Ishikawa (cell line): ENCODE measurements around the gene KAT8.

Experiments used
- CEBPB ChIP-seq: IDR thresholded peaks from 2 replicates; pipeline ENCODE4 v1.6.1; 2012
- CREB1 ChIP-seq: IDR thresholded peaks from 2 replicates; pipeline ENCODE4 v1.6.1; 2012; ENCODE audit warnings: low read depth
- EGR1 ChIP-seq: IDR thresholded peaks from 2 replicates; pipeline ENCODE4 v1.6.1; 2012
- EP300 ChIP-seq: IDR thresholded peaks from 2 replicates; pipeline ENCODE4 v1.6.1; 2012; ENCODE audit warnings: borderline replicate concordance
- FOXM1 ChIP-seq: IDR thresholded peaks from 2 replicates; pipeline ENCODE4 v1.6.1; 2012; ENCODE audit warnings: low read depth, borderline replicate concordance
- NFIC ChIP-seq: IDR thresholded peaks from 2 replicates; pipeline ENCODE4 v1.6.1; 2012
- RAD21 ChIP-seq: IDR thresholded peaks from 2 replicates; pipeline ENCODE4 v1.6.1; 2012; ENCODE audit warnings: low read depth
- TAF1 ChIP-seq: IDR thresholded peaks from 2 replicates; pipeline ENCODE4 v1.6.1; 2012; ENCODE audit warnings: low read depth, mild to moderate bottlenecking
- TCF12 ChIP-seq: IDR thresholded peaks from 2 replicates; pipeline ENCODE4 v1.6.1; 2012; ENCODE audit warnings: low read depth
- TEAD4 ChIP-seq: IDR thresholded peaks from 2 replicates; pipeline ENCODE4 v1.6.1; 2012
- USF1 ChIP-seq: IDR thresholded peaks from 2 replicates; pipeline ENCODE4 v1.6.1; 2012
- YY1 ChIP-seq: IDR thresholded peaks from 2 replicates; pipeline ENCODE4 v1.6.1; 2012; ENCODE audit warnings: low read depth
- ZBTB7A ChIP-seq: IDR thresholded peaks from 2 replicates; pipeline ENCODE4 v1.6.1; 2012; ENCODE audit warnings: low read depth
- TF ChIP-seq, protein P1 (sequence below): IDR thresholded peaks from 2 replicates; pipeline ENCODE4 v1.6.1; 2012
- TF ChIP-seq, protein P2 (sequence below): IDR thresholded peaks from 2 replicates; pipeline ENCODE4 v1.6.1; 2012; ENCODE audit warnings: low read depth, mild to moderate bottlenecking

The KAT8 gene

GRCh38 chr16:31134625-31135534 is 17.4 kb downstream of the KAT8 start:
- TF ChIP-seq TAF1, result no peak
- no peak for TF ChIP-seq FOXM1
- TF ChIP-seq USF1, result peak; percentile 93
- TF ChIP-seq TEAD4, result no peak
- TF ChIP-seq CREB1, result no peak
- no peak for TF ChIP-seq ZBTB7A
- TF ChIP-seq, protein P1, sequence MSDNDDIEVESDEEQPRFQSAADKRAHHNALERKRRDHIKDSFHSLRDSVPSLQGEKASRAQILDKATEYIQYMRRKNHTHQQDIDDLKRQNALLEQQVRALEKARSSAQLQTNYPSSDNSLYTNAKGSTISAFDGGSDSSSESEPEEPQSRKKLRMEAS, result peak; percentile 19; the same call in 1 of the 2 replicates
- TF ChIP-seq EP300, result 0 out of 2 replicates have a peak, but pooled peaks have one; percentile 25
- TF ChIP-seq EGR1, result 0 out of 2 replicates have a peak, but pooled peaks have one; percentile 13
- TF ChIP-seq YY1, result 0 out of 2 replicates have a peak, but pooled peaks have one; percentile 31
- no peak for TF ChIP-seq RAD21
- peak; percentile 72 for TF ChIP-seq NFIC
- peak; percentile 24; the same call in 1 of the 2 replicates for TF ChIP-seq TCF12
- TF ChIP-seq, protein P2, sequence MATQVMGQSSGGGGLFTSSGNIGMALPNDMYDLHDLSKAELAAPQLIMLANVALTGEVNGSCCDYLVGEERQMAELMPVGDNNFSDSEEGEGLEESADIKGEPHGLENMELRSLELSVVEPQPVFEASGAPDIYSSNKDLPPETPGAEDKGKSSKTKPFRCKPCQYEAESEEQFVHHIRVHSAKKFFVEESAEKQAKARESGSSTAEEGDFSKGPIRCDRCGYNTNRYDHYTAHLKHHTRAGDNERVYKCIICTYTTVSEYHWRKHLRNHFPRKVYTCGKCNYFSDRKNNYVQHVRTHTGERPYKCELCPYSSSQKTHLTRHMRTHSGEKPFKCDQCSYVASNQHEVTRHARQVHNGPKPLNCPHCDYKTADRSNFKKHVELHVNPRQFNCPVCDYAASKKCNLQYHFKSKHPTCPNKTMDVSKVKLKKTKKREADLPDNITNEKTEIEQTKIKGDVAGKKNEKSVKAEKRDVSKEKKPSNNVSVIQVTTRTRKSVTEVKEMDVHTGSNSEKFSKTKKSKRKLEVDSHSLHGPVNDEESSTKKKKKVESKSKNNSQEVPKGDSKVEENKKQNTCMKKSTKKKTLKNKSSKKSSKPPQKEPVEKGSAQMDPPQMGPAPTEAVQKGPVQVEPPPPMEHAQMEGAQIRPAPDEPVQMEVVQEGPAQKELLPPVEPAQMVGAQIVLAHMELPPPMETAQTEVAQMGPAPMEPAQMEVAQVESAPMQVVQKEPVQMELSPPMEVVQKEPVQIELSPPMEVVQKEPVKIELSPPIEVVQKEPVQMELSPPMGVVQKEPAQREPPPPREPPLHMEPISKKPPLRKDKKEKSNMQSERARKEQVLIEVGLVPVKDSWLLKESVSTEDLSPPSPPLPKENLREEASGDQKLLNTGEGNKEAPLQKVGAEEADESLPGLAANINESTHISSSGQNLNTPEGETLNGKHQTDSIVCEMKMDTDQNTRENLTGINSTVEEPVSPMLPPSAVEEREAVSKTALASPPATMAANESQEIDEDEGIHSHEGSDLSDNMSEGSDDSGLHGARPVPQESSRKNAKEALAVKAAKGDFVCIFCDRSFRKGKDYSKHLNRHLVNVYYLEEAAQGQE, result no peak
- no peak for TF ChIP-seq CEBPB

- TF ChIP-seq, protein P1, result peak; percentile 54
- TF ChIP-seq TAF1 (peak; percentile 46; the same call in 1 of the 2 replicates), FOXM1 (no peak)
- TF ChIP-seq, protein P2, result no peak
These were observed 18.2 kb downstream of the KAT8 start, which contains the start of gene PRSS8 for GRCh38 chr16:31135535-31136286. PRSS8 (minus strand) TSS chr16:31135727; CDS start chr16:31135498, 229 bp downstream.

- TF ChIP-seq, protein P1, result no peak
- no peak for TF ChIP-seq TEAD4
- TF ChIP-seq EGR1, result no peak
- TF ChIP-seq EP300, result no peak
- TF ChIP-seq CREB1, result no peak
- no peak for TF ChIP-seq TAF1
- TF ChIP-seq, protein P2, result no peak
- no peak for TF ChIP-seq ZBTB7A
- no peak for TF ChIP-seq YY1
- TF ChIP-seq NFIC, result no peak
- TF ChIP-seq FOXM1, result no peak
- no peak for TF ChIP-seq TCF12
- no peak for TF ChIP-seq RAD21
- TF ChIP-seq CEBPB, result no peak
- no peak for TF ChIP-seq USF1
These were observed 18.8 kb downstream of the KAT8 start for GRCh38 chr16:31136287-31136662.
